Keratinocyte (primary cell): ENCODE results near the gene DUSP2. TPM values are rescaled to one million over a fixed set of nuclear protein-coding genes. Genes with fewer than 3 reads are reported as not detected.
"Not testable (repeated sequence)": the region's sequence is repeated elsewhere in the genome, so short reads cannot be mapped to it uniquely, and the experiment has no call there.

ENCODE experiments used
- DNase-seq: peaks from one replicate; pipeline ENCODE4 v3.0.0-alpha.2; 2011; ENCODE audit warnings: low read depth, missing footprints, low spot score
- FAIRE-seq: peaks from 2 replicates; lab custom pipeline; 2011; peaks lifted over from hg19 to GRCh38; lab: Jason Lieb, UNC
- H2AFZ ChIP-seq: 2 replicates; pipeline ENCODE4 v1.6.0; 2012; ENCODE audit warnings: low read length, control low read depth, inconsistent platforms; ENCODE audit not compliant: control insufficient read depth
- H3K27ac ChIP-seq: 2 replicates; pipeline ENCODE4 v1.5.1; 2011; ENCODE audit warnings: low read length; ENCODE audit not compliant: control insufficient read depth, insufficient read depth
- H3K27me3 ChIP-seq: 3 replicates; pipeline ENCODE4 v1.6.0; 2011; ENCODE audit warnings: low read length; ENCODE audit not compliant: control insufficient read depth, insufficient read depth; ENCODE audit errors: extremely low read depth
- H3K36me3 ChIP-seq, 2 experiments: 2 replicates in 1 of 2; 3 replicates in 1 of 2; pipeline ENCODE4 v1.5.1; 2011; ENCODE audit warnings: low read length in 2 of 2, mild to moderate bottlenecking in 1 of 2; ENCODE audit not compliant: control insufficient read depth in 2 of 2, insufficient read depth in 2 of 2; ENCODE audit errors: extremely low read depth in 1 of 2
- H3K4me1 ChIP-seq: 3 replicates; pipeline ENCODE4 v1.5.1; 2011; ENCODE audit warnings: low read length; ENCODE audit not compliant: control insufficient read depth, insufficient read depth; ENCODE audit errors: extremely low read depth
- H3K4me2 ChIP-seq: 3 replicates; pipeline ENCODE4 v1.6.0; 2011; ENCODE audit warnings: low read depth, low read length; ENCODE audit not compliant: control insufficient read depth, insufficient read depth; ENCODE audit errors: extremely low read depth
- H3K4me3 ChIP-seq, 3 experiments: fragments of 200-600 bp in 1 of 3; sonication (generic) in 1 of 3; 2 replicates in 2 of 3; 3 replicates in 1 of 3; pipeline ENCODE4 v1.5.1; 2011 to 2016; ENCODE audit warnings: low read length in 3 of 3, mild to moderate bottlenecking in 3 of 3, control low read depth in 2 of 3, inconsistent platforms in 1 of 3, low read depth in 1 of 3, mixed read lengths in 1 of 3, mixed run types in 1 of 3, moderate library complexity in 1 of 3; ENCODE audit not compliant: control insufficient read depth in 2 of 3, insufficient read depth in 2 of 3; ENCODE audit errors: extremely low read depth in 1 of 3
- H3K79me2 ChIP-seq: 2 replicates; pipeline ENCODE4 v1.6.0; 2012; ENCODE audit warnings: low read length; ENCODE audit not compliant: control insufficient read depth, insufficient read depth
- H3K9ac ChIP-seq: 3 replicates; pipeline ENCODE4 v1.6.0; 2011; ENCODE audit warnings: low read length; ENCODE audit not compliant: control insufficient read depth, insufficient read depth; ENCODE audit errors: extremely low read depth
- H3K9me1 ChIP-seq: 3 replicates; pipeline ENCODE4 v1.6.0; 2011; ENCODE audit warnings: low read length; ENCODE audit not compliant: control insufficient read depth, insufficient read depth; ENCODE audit errors: extremely low read depth
- H3K9me3 ChIP-seq: 2 replicates; pipeline ENCODE4 v1.5.1; 2012; ENCODE audit warnings: low read depth, low read length; ENCODE audit not compliant: control insufficient read depth
- H4K20me1 ChIP-seq: 3 replicates; pipeline ENCODE4 v1.6.0; 2011; ENCODE audit warnings: low read length; ENCODE audit not compliant: control insufficient read depth, insufficient read depth; ENCODE audit errors: extremely low read depth
- CTCF ChIP-seq, 3 experiments: IDR thresholded peaks in 1 of 3; conservative IDR thresholded peaks in 1 of 3; optimal IDR thresholded peaks in 1 of 3; 2 replicates in 2 of 3; 3 replicates in 1 of 3; pipeline versions ENCODE3 to v1.5.1; 2011; ENCODE audit warnings: low read length in 3 of 3, mild to moderate bottlenecking in 3 of 3, moderate library complexity in 2 of 3, control low read depth in 1 of 3, inconsistent platforms in 1 of 3; ENCODE audit not compliant: insufficient read depth in 2 of 3; ENCODE audit errors: extremely low read depth in 1 of 3
- EZH2 ChIP-seq: IDR thresholded peaks from one replicate; pipeline ENCODE4 v1.6.1; 2012; ENCODE audit warnings: inconsistent platforms, mild to moderate bottlenecking, low read length, moderate library complexity
- dilution Hi-C: fragments of 300-500 bp; cut with MboI; formaldehyde crosslinking; loops from one replicate; pipeline ENCODE4 v1.7.0; 2020; ENCODE audit warnings: low sequenced_read_pairs; ENCODE audit not compliant: extremely low pct_ligation_motif_present
- polyA plus RNA-seq, 5 experiments: library from polyadenylated mRNA; depleted of rRNA in 3 of 5; stranded (reverse) in 3 of 5; stranded (forward) in 1 of 5; unstranded in 1 of 5; fragments of >200 nt; gene quantifications; 1 replicate in 1 of 5; 2 replicates in 3 of 5; 3 replicates in 1 of 5; pipeline versions ENCODE4 v1.2.1 to v1.2.3, GENCODE V29; 2011 to 2012; ENCODE audit warnings: missing spikeins in 2 of 5, low read depth in 1 of 5, low replicate concordance in 1 of 5

Gene DUSP2
- polyA plus RNA-seq, 1 donor (not counting 4 experiments of a cell fraction or from before 2014, with no cell fraction given), result 1.2 TPM

- no peaks in the 10 kb centered on the region for H4K20me1 ChIP-seq
- no peak overlapping the region for H3K27ac ChIP-seq
- peaks cover 31% of the 10 kb centered on the region for H3K4me1 ChIP-seq
- H2AFZ ChIP-seq, result no peak overlapping the region
- no peak overlapping the region for H3K9ac ChIP-seq
- DNase-seq (no peak), FAIRE-seq (no peak)
- no peaks in the 10 kb centered on the region for H3K27me3 ChIP-seq
- no peaks in the 10 kb centered on the region for H3K9me3 ChIP-seq
- H3K79me2 ChIP-seq, result no peaks in the 10 kb centered on the region
- H3K4me3 ChIP-seq, result no peak overlapping the region
- no peaks in the 10 kb centered on the region for H3K36me3 ChIP-seq
- no peak overlapping the region for H3K4me2 ChIP-seq
- no peaks in the 10 kb centered on the region for H3K9me1 ChIP-seq
- no peak for TF ChIP-seq CTCF (optimal IDR thresholded peaks at IDR 0.05 in 1 of 3, IDR thresholded peaks at IDR 0.05 in 1 of 3, conservative IDR thresholded peaks at IDR 0.05 in 1 of 3; ENCODE audit: extremely low read depth in 1 of 3, insufficient read depth in 2 of 3, low read length in 3 of 3)
- dilution Hi-C loops, result no loop called here
These were observed 1.9 kb downstream of the DUSP2 start for GRCh38 chr2:96143231-96143847.

- Histone ChIP-seq H4K20me1 (no peaks in the 10 kb centered on the region), H3K4me1 (peaks cover 24% of the 10 kb centered on the region), H3K9ac (no peak overlapping the region), H3K4me2 (no peak overlapping the region), H3K36me3 (no peaks in the 10 kb centered on the region), H3K4me3 (no peak overlapping the region), H3K79me2 (no peaks in the 10 kb centered on the region), H2AFZ (no peak overlapping the region), H3K9me3 (no peaks in the 10 kb centered on the region), H3K27me3 (peaks cover 5% of the 10 kb centered on the region), H3K9me1 (no peaks in the 10 kb centered on the region), H3K27ac (no peak overlapping the region)
- dilution Hi-C loops, result no loop called here
- no peak for FAIRE-seq
- no peak for TF ChIP-seq EZH2
- TF ChIP-seq CTCF (optimal IDR thresholded peaks at IDR 0.05 in 1 of 3, IDR thresholded peaks at IDR 0.05 in 1 of 3, conservative IDR thresholded peaks at IDR 0.05 in 1 of 3; ENCODE audit: extremely low read depth in 1 of 3, insufficient read depth in 2 of 3, low read length in 3 of 3), result no peak
- DNase-seq, result no peak
These were observed 2.8 kb downstream of the DUSP2 start for GRCh38 chr2:96142217-96143113.

GRCh38 chr2:96141624-96141967 lies 3.6 kb downstream of the DUSP2 start:
- H3K9me1 ChIP-seq, H3K27me3 ChIP-seq, H3K27ac ChIP-seq, dilution Hi-C loops, H4K20me1 ChIP-seq, H3K9ac ChIP-seq, H3K79me2 ChIP-seq, FAIRE-seq, DNase-seq, H3K4me3 ChIP-seq, H3K9me3 ChIP-seq, H3K36me3 ChIP-seq, H2AFZ ChIP-seq, H3K4me2 ChIP-seq: not testable (repeated sequence)
- peaks cover 15% of the 10 kb centered on the region for H3K4me1 ChIP-seq
